ENCODE data around the gene BLACAT1. TPM values are rescaled to one million over a fixed set of nuclear protein-coding genes. Genes with fewer than 3 reads are reported as not detected.
A peak's percentile ranks its signal among the peaks of the same experiment; 100 is the strongest.
"Not testable (repeated sequence)": the region's sequence is repeated elsewhere in the genome, so short reads cannot be mapped to it uniquely, and the experiment has no call there.

BLACAT1 gene
- total RNA-seq, 3 donors from 2014 or later: 0.66 to 1.5 TPM; not detected in 1

DNA sequence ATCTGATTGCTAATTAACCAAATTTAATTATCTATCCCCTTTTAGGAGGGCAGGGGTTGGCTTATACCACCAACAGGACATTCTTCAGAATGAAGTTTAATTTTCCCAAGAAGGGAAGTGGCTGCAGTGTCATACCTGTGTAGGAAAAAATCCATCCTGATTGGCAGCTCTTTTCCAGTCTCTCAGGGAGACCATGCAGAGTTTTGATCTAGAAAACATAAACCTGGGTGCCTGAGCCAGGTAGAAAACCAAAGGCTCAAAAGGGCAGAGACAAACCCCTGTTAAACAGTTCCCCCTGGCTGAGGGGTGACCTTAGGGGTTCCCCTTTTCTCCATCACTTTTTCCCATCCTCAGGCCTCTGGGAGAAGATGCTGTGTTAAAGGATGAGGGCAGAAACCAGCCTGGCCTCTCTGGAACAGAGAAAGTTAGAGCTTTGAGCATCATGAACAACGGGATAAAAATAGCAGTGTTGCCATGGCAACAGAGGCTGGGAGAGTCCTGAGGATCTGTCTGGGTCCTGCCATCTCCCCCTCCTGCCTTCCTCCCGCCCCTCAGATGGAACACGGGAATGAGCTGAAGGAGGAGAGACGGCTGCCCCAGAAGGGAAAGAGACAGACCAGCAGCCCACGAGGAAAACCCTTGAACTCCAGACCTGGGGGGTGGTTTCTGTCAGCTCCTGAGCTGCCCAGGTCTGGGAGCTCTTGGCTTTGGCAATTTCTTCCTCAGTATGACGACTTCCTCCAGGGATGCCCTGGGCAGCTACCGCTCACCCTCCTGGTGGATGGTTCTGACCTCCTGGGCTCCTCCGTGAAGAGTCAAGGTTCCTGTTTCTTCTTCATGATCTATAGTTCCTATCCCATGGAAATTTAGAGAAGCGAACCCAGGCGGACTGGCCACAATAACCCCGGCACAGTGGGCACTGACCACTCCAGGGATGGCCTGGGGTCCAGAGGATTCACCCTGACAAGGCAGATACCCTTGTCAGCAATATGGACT, 20.0 kb downstream of the BLACAT1 start:
- H3K4me1 ChIP-seq: peaks cover 0 to 9% of the 10 kb centered on the region in 2 donors
- no peaks in the 10 kb centered on the region for H3K36me3 ChIP-seq
- no peaks in the 10 kb centered on the region for H3K27me3 ChIP-seq
- no peak overlapping the region for H3K4me3 ChIP-seq
- DNase-seq (ENCODE audit: low spot score in 2 of 2): no peak
- H3K9me3 ChIP-seq: no peaks in the 10 kb centered on the region
- no peak overlapping the region for H3K27ac ChIP-seq
- TF ChIP-seq POLR2A (IDR thresholded peaks at IDR 0.05) (no peak), POLR2AphosphoS5 (IDR thresholded peaks at IDR 0.05) (no peak)
- TF ChIP-seq, protein P1, sequence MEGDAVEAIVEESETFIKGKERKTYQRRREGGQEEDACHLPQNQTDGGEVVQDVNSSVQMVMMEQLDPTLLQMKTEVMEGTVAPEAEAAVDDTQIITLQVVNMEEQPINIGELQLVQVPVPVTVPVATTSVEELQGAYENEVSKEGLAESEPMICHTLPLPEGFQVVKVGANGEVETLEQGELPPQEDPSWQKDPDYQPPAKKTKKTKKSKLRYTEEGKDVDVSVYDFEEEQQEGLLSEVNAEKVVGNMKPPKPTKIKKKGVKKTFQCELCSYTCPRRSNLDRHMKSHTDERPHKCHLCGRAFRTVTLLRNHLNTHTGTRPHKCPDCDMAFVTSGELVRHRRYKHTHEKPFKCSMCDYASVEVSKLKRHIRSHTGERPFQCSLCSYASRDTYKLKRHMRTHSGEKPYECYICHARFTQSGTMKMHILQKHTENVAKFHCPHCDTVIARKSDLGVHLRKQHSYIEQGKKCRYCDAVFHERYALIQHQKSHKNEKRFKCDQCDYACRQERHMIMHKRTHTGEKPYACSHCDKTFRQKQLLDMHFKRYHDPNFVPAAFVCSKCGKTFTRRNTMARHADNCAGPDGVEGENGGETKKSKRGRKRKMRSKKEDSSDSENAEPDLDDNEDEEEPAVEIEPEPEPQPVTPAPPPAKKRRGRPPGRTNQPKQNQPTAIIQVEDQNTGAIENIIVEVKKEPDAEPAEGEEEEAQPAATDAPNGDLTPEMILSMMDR (IDR thresholded peaks at IDR 0.05): no peak
- intact Hi-C loops (cut with DNase I; ENCODE audit: low total_unique reads): no loop called here

DNA sequence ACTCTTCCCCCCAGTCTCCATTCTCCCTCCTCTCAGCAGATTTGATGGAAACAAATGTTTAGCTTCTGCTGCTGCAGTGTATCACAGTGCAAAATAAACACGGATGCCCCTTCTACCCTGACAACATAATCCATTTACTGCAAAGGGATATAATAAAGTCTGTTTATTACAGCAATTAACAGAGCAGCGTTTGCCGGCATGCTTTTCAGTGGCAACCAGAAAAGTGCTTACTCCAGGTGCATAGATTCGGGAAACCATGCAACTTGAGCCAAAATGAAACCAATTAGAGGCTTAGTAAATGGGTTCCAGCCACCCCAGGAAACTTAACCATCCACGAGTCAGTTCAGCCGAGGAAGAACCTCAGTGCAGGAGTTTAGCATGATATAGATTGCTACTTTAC, 21.1 kb downstream of the BLACAT1 start:
- no peaks in the 10 kb centered on the region for H3K27me3 ChIP-seq
- no peaks in the 10 kb centered on the region for H3K36me3 ChIP-seq
- intact Hi-C loops (cut with DNase I; ENCODE audit: low total_unique reads): no loop called here
- TF ChIP-seq POLR2A (IDR thresholded peaks at IDR 0.05) (no peak), POLR2AphosphoS5 (IDR thresholded peaks at IDR 0.05) (no peak)
- TF ChIP-seq, protein P1 (IDR thresholded peaks at IDR 0.05): no peak
- no peaks in the 10 kb centered on the region for H3K9me3 ChIP-seq
- H3K27ac ChIP-seq: no peak overlapping the region
- no peak overlapping the region for H3K4me3 ChIP-seq
- DNase-seq (ENCODE audit: low spot score in 2 of 2): no peak
- H3K4me1 ChIP-seq: peaks cover 0 to 9% of the 10 kb centered on the region in 2 donors

DNA sequence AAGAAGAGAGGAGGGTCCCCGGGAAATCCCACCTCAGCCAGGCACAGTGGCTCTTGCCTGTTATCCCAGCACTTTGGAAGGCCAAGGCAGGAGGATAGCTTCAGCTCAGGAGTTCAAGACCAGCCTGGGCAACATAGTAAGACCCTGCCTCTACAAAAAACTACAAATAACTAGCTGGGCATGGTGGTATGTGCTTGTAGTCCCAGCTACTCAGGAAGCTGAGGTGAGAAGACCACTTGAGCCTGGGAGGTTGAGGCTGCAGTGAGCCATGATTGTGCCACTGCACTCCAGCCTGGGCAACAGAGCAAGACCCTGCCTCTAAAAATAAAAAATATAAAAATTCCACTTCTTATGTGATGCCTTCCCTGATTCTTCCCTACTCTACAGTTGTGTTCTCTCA, 23.2 kb downstream of the BLACAT1 start:
- H3K27ac ChIP-seq; H3K4me1 ChIP-seq; H3K27me3 ChIP-seq; DNase-seq (ENCODE audit: low spot score in 2 of 2); H3K4me3 ChIP-seq; H3K36me3 ChIP-seq; H3K9me3 ChIP-seq; intact Hi-C loops (cut with DNase I; ENCODE audit: low total_unique reads): not testable (repeated sequence)

DNA sequence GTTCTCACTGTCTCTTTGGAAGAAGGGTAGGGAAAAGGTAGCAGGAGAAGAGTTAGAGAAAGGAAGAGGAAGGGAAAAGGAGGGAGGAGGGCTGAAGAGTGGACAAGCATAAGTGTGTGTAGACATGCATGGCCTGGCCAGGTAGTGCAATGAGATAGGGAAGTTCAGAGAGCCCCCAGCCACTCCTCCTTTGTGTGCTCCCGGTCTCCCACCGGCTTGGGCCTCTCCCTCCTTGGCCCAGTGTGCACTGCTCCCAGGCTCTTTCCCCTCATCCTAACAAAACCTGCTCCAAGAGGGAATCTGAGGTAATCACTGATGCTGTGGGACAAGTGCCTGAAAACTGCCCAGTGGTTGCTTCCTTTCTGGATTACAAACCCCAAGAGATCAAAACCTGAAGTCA, 23.7 kb downstream of the BLACAT1 start:
- Histone ChIP-seq H3K4me3 (no peak overlapping the region), H3K36me3 (no peaks in the 10 kb centered on the region), H3K27me3 (no peaks in the 10 kb centered on the region), H3K9me3 (no peaks in the 10 kb centered on the region), H3K4me1 (no peaks in the 10 kb centered on the region), H3K27ac (no peak overlapping the region)
- intact Hi-C loops (cut with DNase I; ENCODE audit: low total_unique reads): no loop called here
- DNase-seq (ENCODE audit: low spot score in 2 of 2): no peak
- TF ChIP-seq, protein P1 (IDR thresholded peaks at IDR 0.05): no peak
- TF ChIP-seq POLR2A (IDR thresholded peaks at IDR 0.05) (no peak), POLR2AphosphoS5 (IDR thresholded peaks at IDR 0.05) (no peak)

DNA sequence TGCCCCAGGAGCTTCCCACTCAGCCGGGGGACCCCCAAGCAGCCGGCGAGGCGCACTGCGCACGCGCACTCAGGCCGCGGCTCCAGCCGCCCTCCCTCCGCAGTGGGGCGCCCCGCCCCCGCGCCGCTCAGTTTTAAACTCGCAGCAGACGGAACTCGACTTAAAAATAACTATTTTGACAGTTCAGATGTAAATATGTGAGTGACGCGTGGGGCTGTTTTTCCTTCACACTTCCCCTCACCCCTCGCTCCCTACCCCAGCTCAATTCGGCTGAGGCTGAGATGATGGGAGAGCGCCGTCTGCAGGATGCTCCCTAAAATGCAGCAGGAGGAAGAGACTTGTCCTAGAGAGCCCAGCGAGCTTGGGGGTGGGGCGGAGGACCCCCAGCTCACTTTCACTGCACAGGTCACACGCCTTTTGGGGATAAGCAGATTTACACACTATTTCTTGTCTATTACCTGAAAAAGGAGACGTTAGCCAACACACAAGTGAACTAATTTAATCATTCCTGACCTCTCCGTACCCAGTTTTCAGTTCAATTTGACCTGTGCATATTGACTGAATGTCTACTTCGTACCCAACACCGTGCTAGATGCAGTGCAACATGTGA, 25.0 kb downstream of the BLACAT1 start:
- no peaks in the 10 kb centered on the region for H3K27me3 ChIP-seq
- no peak for DNase-seq (ENCODE audit: low spot score in 2 of 2)
- peak overlapping the region in 1 of 2 donors; percentile 48 for H3K27ac ChIP-seq
- no peaks in the 10 kb centered on the region for H3K36me3 ChIP-seq
- H3K4me3 ChIP-seq: peak overlapping the region; percentile 36 to 79 (median 55)
- intact Hi-C loops (cut with DNase I; ENCODE audit: low total_unique reads): no loop called here
- no peaks in the 10 kb centered on the region for H3K4me1 ChIP-seq
- H3K9me3 ChIP-seq: no peaks in the 10 kb centered on the region
- TF ChIP-seq, protein P1 (IDR thresholded peaks at IDR 0.05): peak; percentile 35 to 77 (median 38)
- TF ChIP-seq POLR2A (IDR thresholded peaks at IDR 0.05): no peak
